ENCODE results near the gene NISCH. TPM values are rescaled to one million over a fixed set of nuclear protein-coding genes. Genes with fewer than 3 reads are reported as not detected.
A peak's percentile ranks its signal among the peaks of the same experiment; 100 is the strongest.

Gene NISCH
- total RNA-seq, 4 donors from 2014 or later = 65.7 to 150 (median 128) TPM

DNA sequence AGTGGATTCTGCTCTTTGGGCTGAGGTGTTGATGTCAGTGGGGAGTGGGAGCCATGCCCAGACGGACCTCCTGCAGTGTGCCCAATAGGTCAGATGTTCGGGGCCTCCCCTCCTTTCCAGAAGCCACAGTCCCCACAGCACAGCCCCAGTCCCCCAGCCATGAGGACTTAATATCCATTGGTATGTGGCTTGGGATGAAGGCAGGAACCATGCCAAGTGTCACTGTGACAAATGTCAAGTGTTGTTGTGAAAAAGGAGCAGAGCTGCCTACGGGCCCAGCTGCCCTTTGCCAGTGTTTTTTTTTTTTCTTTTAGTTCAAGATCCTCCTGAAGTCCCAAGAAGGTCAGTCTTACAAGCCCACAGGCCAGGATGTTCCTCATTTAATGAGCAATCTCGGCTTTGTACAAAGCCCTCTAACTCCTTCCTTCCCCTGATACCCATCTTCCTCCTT lies 22.7 kb upstream of the NISCH start:
- no peaks in the 10 kb centered on the region for H3K9me3 ChIP-seq
- H3K4me1 ChIP-seq = peaks cover 0 to 24% (median 0%) of the 10 kb centered on the region in 4 donors
- no peaks in the 10 kb centered on the region for H3K27me3 ChIP-seq
- no peak for DNase-seq
- TF ChIP-seq, protein P1, sequence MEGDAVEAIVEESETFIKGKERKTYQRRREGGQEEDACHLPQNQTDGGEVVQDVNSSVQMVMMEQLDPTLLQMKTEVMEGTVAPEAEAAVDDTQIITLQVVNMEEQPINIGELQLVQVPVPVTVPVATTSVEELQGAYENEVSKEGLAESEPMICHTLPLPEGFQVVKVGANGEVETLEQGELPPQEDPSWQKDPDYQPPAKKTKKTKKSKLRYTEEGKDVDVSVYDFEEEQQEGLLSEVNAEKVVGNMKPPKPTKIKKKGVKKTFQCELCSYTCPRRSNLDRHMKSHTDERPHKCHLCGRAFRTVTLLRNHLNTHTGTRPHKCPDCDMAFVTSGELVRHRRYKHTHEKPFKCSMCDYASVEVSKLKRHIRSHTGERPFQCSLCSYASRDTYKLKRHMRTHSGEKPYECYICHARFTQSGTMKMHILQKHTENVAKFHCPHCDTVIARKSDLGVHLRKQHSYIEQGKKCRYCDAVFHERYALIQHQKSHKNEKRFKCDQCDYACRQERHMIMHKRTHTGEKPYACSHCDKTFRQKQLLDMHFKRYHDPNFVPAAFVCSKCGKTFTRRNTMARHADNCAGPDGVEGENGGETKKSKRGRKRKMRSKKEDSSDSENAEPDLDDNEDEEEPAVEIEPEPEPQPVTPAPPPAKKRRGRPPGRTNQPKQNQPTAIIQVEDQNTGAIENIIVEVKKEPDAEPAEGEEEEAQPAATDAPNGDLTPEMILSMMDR (IDR thresholded peaks at IDR 0.05) = no peak
- TF ChIP-seq POLR2A (IDR thresholded peaks at IDR 0.05) = no peak
- no peak overlapping the region for H3K27ac ChIP-seq
- H3K4me3 ChIP-seq = no peak overlapping the region
- H3K36me3 ChIP-seq = no peaks in the 10 kb centered on the region

DNA sequence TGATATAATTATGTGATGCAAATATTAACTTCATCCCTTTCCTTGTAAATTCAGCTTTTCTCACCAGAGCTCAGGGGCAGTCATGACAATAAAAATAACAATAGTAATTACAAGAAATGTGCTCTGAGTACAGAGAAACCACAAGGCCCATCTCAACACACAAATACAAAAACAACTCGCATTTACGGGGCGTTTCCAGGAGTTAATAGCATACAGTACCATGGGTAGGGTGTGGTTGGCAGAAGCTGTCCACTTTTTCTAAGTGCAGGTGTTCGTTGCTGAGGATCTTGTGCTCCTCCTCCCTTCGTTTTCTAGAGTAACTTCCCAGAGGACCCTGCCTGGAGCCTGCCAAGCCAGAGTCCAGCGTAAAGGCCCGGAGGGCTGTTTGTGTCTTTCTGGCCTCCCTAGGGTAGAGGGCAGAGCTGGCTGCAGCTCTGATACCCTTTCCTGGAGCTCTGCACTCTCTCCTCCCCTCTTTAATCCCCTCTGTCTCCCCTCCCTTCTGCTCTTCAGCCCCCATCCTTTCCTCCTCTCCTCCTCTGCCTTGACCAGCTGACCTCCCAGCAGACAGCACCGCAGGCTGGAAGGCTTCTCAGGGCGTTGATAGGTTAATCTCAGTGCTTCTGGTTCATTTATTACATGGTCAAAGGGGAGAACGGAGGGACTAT lies 21.9 kb upstream of the NISCH start:
- TF ChIP-seq, protein P1 (IDR thresholded peaks at IDR 0.05) = no peak
- no peak for TF ChIP-seq POLR2A (IDR thresholded peaks at IDR 0.05)
- Histone ChIP-seq H3K4me1 (peaks cover 0 to 30% (median 0%) of the 10 kb centered on the region in 4 donors), H3K27ac (peak overlapping the region in 2 of 4 donors; percentile 36 to 38), H3K9me3 (no peaks in the 10 kb centered on the region), H3K36me3 (no peaks in the 10 kb centered on the region), H3K4me3 (no peak overlapping the region), H3K27me3 (no peaks in the 10 kb centered on the region)
- peak in 1 of 3 donors; percentile 55 for DNase-seq

DNA sequence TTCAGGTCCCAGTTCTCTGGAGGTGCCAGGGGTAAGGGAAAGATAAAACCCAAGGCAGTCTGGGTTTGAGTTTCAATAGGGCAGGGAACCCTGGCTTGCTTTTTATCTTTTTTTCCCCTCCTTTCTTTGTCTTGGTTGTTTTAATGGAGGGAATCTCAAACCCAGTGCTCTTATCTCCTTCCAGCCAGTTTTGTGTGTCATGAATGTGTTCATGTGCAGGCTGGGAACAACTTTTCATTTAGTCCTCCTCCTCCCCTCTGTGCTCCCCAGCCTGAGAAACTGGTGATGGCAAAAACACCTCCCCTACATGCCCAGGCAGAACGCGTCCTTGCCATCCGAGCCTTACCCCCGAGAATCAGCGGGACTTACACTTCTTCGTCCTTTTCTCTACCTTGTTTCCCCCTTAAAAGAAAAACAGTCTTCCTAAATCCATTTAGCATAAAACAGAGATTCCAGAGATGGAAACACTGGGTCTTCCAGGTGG lies 21.4 kb upstream of the NISCH start:
- TF ChIP-seq, protein P1 (IDR thresholded peaks at IDR 0.05) = no peak
- TF ChIP-seq POLR2A (IDR thresholded peaks at IDR 0.05) = no peak
- Histone ChIP-seq H3K4me3 (no peak overlapping the region), H3K27ac (peak overlapping the region in 2 of 4 donors; percentile 36 to 38)

DNA sequence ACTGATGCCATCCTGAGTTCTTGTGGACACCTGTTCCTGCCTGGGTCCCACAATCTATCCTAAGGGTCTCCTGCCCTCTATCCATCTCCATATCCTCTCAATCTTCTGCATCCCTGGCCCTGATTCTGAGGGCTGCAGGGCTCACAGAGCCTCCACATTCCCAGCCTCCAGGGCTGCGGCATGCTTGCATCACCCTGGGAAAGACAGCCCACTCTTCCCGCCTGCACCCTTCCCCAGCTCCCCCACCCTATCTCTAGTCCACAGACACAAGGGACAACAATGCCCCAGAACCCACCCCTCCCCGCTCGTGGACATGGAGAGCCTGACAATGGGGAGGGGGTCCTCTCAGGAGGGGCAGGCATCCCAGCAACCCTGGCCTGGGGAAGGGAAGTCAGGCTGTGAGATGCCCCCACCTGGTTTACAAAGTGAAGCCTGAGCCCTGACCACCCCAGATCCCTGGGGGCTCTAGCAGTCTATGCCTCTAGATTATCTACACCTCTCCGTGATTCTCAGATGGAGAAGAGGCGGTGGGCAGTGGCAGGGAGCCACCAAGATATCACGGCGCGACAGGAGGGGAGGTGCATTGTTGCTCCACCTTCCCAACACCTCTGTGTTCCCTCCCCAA lies 20.8 kb upstream of the NISCH start:
- Histone ChIP-seq H3K36me3 (no peaks in the 10 kb centered on the region), H3K4me1 (peaks cover 0 to 26% (median 0%) of the 10 kb centered on the region in 4 donors), H3K27ac (peak overlapping the region in 1 of 4 donors; percentile 35), H3K4me3 (no peak overlapping the region), H3K27me3 (no peaks in the 10 kb centered on the region), H3K9me3 (no peaks in the 10 kb centered on the region)
- TF ChIP-seq POLR2A (IDR thresholded peaks at IDR 0.05) = no peak
- TF ChIP-seq, protein P1 (IDR thresholded peaks at IDR 0.05) = no peak
- DNase-seq = peak in 1 of 3 donors; percentile 9

More for the DNA sequence above, 21.4 kb upstream of the NISCH start:
- Histone ChIP-seq H3K9me3 (no peaks in the 10 kb centered on the region), H3K4me1 (peaks cover 0 to 26% (median 0%) of the 10 kb centered on the region in 4 donors), H3K36me3 (no peaks in the 10 kb centered on the region), H3K27me3 (no peaks in the 10 kb centered on the region)
- DNase-seq = no peak

DNA sequence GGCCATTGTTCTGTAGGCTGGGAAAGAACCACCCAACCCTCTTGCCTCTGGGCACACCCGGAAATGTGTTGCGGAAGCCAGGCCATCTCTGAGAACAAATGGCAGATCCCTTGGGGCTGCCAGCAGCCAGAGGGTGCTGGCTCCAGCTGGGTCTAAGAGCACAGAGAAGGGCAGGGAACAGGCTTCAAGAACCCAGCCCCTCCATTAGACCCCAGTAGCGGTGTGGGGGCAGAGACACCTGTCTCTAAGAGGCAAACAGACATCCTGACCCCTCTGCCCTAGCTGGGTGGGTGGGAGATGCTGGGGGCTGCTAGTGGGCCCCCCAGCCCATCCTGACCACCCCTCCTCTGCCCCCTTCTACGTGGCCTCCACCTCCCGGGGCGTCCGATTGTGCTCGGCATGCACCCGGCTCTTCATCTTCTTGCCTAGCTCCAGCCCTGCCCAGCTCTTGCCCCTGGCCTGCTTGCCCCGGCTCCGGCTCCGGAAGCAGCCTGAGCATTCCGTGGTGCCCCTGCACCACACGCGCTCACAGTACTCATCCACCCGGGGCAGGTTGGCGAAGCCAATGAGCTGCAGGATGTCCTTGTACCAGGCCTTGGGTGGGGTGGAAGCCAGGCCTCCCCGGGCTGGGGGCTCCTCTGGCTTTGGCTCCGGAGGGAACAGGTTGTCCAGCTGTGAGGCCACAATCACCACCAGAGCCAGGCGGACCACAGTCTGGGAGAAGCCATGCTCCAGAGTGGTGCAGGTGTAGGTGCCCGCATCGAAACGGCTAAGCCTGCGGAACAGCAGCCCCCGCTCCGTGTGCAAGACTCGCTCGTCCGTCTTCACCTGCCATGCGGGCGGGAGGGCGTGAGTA lies 19.9 kb upstream of the NISCH start:
- no peak overlapping the region for H3K4me3 ChIP-seq
- DNase-seq = no peak

More for the DNA sequence above, 19.9 kb upstream of the NISCH start:
- H3K36me3 ChIP-seq = no peaks in the 10 kb centered on the region
- H3K9me3 ChIP-seq = no peaks in the 10 kb centered on the region
- peaks cover 0 to 26% (median 0%) of the 10 kb centered on the region in 4 donors for H3K4me1 ChIP-seq
- no peak overlapping the region for H3K27ac ChIP-seq
- H3K27me3 ChIP-seq = no peaks in the 10 kb centered on the region
- TF ChIP-seq POLR2A (IDR thresholded peaks at IDR 0.05) = no peak
- TF ChIP-seq, protein P1 (IDR thresholded peaks at IDR 0.05) = no peak
